Endothelial cell of umbilical vein (primary cell): ENCODE measurements around the gene FMN1.

Experiments used
- CTCF ChIP-seq, 2 donors: IDR thresholded peaks; 1 replicate in 1 of 2; 2 replicates in 1 of 2; pipeline ENCODE4 v1.5.1; 2011; ENCODE audit warnings: low read length in 2 of 2, mild to moderate bottlenecking in 2 of 2, moderate library complexity in 2 of 2, control low read depth in 1 of 2, inconsistent platforms in 1 of 2, low read depth in 1 of 2; ENCODE audit not compliant: insufficient read depth in 1 of 2; ENCODE audit errors: extremely low read depth in 1 of 2
- EZH2 ChIP-seq: IDR thresholded peaks from 2 replicates; pipeline ENCODE4 v1.6.1; 2012; ENCODE audit warnings: borderline replicate concordance, low read depth, mild to moderate bottlenecking, moderate library complexity, low read length, inconsistent platforms; ENCODE audit not compliant: severe bottlenecking
- FOS ChIP-seq: IDR thresholded peaks from 2 replicates; pipeline ENCODE4 v1.6.1; 2011; ENCODE audit warnings: mild to moderate bottlenecking, low read length, moderate library complexity, borderline replicate concordance; ENCODE audit not compliant: insufficient read depth
- JUN ChIP-seq: IDR thresholded peaks from 2 replicates; pipeline ENCODE4 v1.6.1; 2011; ENCODE audit warnings: borderline replicate concordance, low read depth; ENCODE audit not compliant: insufficient read length, insufficient read depth
- MAX ChIP-seq: IDR thresholded peaks from 2 replicates; pipeline ENCODE4 v1.6.1; 2011; ENCODE audit not compliant: insufficient read depth, insufficient read length
- POLR2A ChIP-seq: IDR thresholded peaks from 2 replicates; pipeline ENCODE4 v1.6.1; 2012; ENCODE audit warnings: low read depth, mild to moderate bottlenecking, control low read depth, low read length
- POLR2AphosphoS5 ChIP-seq: IDR thresholded peaks from 2 replicates; pipeline ENCODE4 v1.6.1; 2012; ENCODE audit warnings: low read depth, mild to moderate bottlenecking, control low read depth, low read length, moderate library complexity; ENCODE audit not compliant: insufficient read depth

GRCh38 chr15:32831485-32831884, 363.0 kb downstream of the FMN1 start:
- no peak for TF ChIP-seq POLR2AphosphoS5
- TF ChIP-seq FOS = no peak
- TF ChIP-seq CTCF (IDR thresholded peaks at IDR 0.05; ENCODE audit: extremely low read depth in 1 of 2, insufficient read depth in 1 of 2, low read depth in 1 of 2, low read length in 2 of 2) = no peak
- no peak for TF ChIP-seq POLR2A
- TF ChIP-seq MAX = no peak
- TF ChIP-seq JUN = no peak
- TF ChIP-seq EZH2 = no peak
